Measurements from ENCODE around the gene GALNTL6.

GRCh38 chr4:173002830-173003561, 1189.8 kb downstream of the GALNTL6 start:
- TF ChIP-seq CTCF (IDR thresholded peaks at IDR 0.05; ENCODE audit: insufficient read depth, low read length, poor library complexity, severe bottlenecking) (no peak), EZH2phosphoT487 (conservative IDR thresholded peaks at IDR 0.05; ENCODE audit: low read length) (no peak)
